Sciatic nerve (tissue), 1 donor: Measurements from ENCODE around the gene GATAD2B. TPM values are rescaled to one million over a fixed set of nuclear protein-coding genes. Genes with fewer than 3 reads are reported as not detected.

Source experiments
- microRNA-seq: library from miRNA; unstranded; fragments of <30 nt; microRNA quantifications from one replicate; pipeline ENCODE4 v1.2.0, GENCODE V29; 2020
- total RNA-seq: library from RNA; stranded (reverse); fragmentation: NEBNext Ultra II Directional; extraction: Animal tissue kit (Norgen Biotek cat#: 25700); gene quantifications from one replicate; pipeline ENCODE4 v1.2.1, GENCODE V29; 2021
- donor health status: DM: no; HTN: no; CAD: no.

Gene GATAD2B
- total RNA-seq, 1 donor from 2014 or later, result 59.6 TPM

Small RNA genes lying within 50 kb of the gene (microRNA-seq; reads per million reads assigned to microRNA genes)
- gene MIR6737, result not detected

Other genes with a start within 250 kb of the GATAD2B start
- 34.1 TPM for gene NPR1, start 244.3 kb downstream of the GATAD2B start, total RNA-seq
- gene INTS3, start 194.9 kb downstream of the GATAD2B start, total RNA-seq, result 72.4 TPM
- 38.0 TPM for gene SLC27A3, start 147.6 kb downstream of the GATAD2B start, total RNA-seq
- 78.9 TPM for gene DENND4B, start 23.7 kb upstream of the GATAD2B start, total RNA-seq
- 58.1 TPM for gene CRTC2, start 35.6 kb upstream of the GATAD2B start, total RNA-seq
- 73.9 TPM for gene SLC39A1, start 40.6 kb upstream of the GATAD2B start, total RNA-seq
- 11.8 TPM for gene CREB3L4, start 44.9 kb upstream of the GATAD2B start, total RNA-seq
- gene JTB, start 54.7 kb upstream of the GATAD2B start, total RNA-seq, result 72.8 TPM
- 90.1 TPM for gene RAB13, start 63.4 kb upstream of the GATAD2B start, total RNA-seq
- 1,621 TPM for gene RPS27, start 67.8 kb upstream of the GATAD2B start, total RNA-seq
- 0.18 TPM for gene NUP210L, start 232.1 kb upstream of the GATAD2B start, total RNA-seq